Central memory CD8-positive, alpha-beta T cell (primary cell): ENCODE measurements around the gene ARHGAP23.

Source experiments
- ATAC-seq: fragments of 150-1000 bp; cut with Tn5 transposase; replicated peaks from 2 replicates; pipeline ENCODE4 v1.10.0; 2022; ENCODE audit warnings: mild to moderate bottlenecking, moderate FRiP score, moderate number of reproducible peaks; ENCODE audit not compliant: poor library complexity, severe bottlenecking; ENCODE audit errors: extremely low read depth
- DNase-seq, 2 donors: peaks; one replicate each; pipeline ENCODE4 v3.0.0; 2021; ENCODE audit warnings: low spot score in 2 of 2
- H3K27ac Mint-ChIP-seq: one replicate; pipeline ENCODE4 v1.8.0; 2022; ENCODE audit warnings: low read depth, mild to moderate bottlenecking, moderate library complexity, mixed read lengths
- H3K27me3 Mint-ChIP-seq: one replicate; pipeline ENCODE4 v1.8.0; 2022; ENCODE audit warnings: mixed read lengths
- H3K36me3 Mint-ChIP-seq: one replicate; pipeline ENCODE4 v1.8.0; 2022; ENCODE audit warnings: mild to moderate bottlenecking, moderate library complexity, mixed read lengths; ENCODE audit not compliant: insufficient read depth
- H3K4me1 Mint-ChIP-seq: one replicate; pipeline ENCODE4 v1.8.0; 2022; ENCODE audit warnings: mixed read lengths
- H3K4me3 Mint-ChIP-seq: one replicate; pipeline ENCODE4 v1.8.0; 2022; ENCODE audit warnings: mild to moderate bottlenecking, moderate library complexity, mixed read lengths
- H3K9me3 Mint-ChIP-seq: one replicate; pipeline ENCODE4 v1.8.0; 2022; ENCODE audit warnings: mixed read lengths

ARHGAP23 gene

DNA sequence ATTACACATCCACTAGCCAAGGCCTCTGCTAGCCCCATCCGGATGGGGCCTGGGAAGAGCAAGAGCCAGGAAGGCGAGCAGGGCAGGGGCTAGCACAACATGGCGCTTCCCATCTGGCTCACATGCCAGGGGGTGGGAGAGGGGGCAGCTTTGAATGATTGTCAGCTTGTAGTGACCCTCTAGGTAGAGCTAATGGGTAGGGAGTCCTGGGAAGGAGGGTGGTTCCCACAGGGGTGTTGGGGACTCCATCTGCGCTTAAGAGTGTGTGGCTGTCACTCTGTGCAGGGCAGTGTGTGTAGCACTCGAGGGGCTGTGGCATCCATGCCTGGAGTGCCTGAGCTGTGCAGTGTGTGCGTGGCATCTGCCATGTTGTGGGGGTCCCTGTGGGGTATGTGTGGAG lies 24.5 kb downstream of the ARHGAP23 start:
- H3K27me3 Mint-ChIP-seq, result peaks cover 72% of the 10 kb centered on the region
- H3K4me1 Mint-ChIP-seq, result peaks cover 19% of the 10 kb centered on the region
- peaks cover 5% of the 10 kb centered on the region for H3K36me3 Mint-ChIP-seq
- H3K9me3 Mint-ChIP-seq, result no peaks in the 10 kb centered on the region
- H3K4me3 Mint-ChIP-seq, result peak overlapping the region; percentile 62
- DNase-seq (no peak), ATAC-seq (no peak)
- no peak overlapping the region for H3K27ac Mint-ChIP-seq

DNA sequence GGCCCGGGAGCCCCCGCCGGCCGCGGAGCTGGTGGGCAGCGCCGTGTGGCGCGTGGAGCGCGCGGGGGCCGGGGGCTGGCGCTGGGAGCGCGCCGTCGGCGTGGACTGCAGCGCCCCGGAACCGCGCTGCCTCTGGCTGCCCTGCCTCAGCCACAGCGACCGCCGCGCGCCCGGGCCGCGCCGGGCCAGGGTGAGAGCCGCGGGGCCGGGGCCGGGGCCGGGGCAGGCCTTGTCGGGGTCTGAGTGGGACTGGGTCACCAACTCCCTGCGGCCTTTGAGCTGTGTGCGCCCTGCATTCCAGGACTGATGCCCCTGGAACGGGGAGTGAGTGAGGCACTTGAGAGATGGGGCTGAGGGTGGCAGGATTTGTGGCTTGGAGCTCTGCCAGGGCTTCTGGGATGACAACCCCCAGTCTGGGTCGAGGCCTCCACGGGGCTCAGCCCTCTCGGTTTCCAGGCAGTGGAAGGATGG lies 25.7 kb downstream of the ARHGAP23 start:
- H3K9me3 Mint-ChIP-seq, result no peaks in the 10 kb centered on the region
- ATAC-seq (no peak), DNase-seq (no peak)
- H3K27ac Mint-ChIP-seq, result no peak overlapping the region
- peaks cover 5% of the 10 kb centered on the region for H3K36me3 Mint-ChIP-seq
- peaks cover 71% of the 10 kb centered on the region for H3K27me3 Mint-ChIP-seq
- peaks cover 19% of the 10 kb centered on the region for H3K4me1 Mint-ChIP-seq
- H3K4me3 Mint-ChIP-seq, result no peak overlapping the region

GRCh38 chr17:38454532-38454931 lies 26.3 kb downstream of the ARHGAP23 start:
- ATAC-seq (no peak), DNase-seq (no peak)
- Mint-ChIP-seq H3K9me3 (no peaks in the 10 kb centered on the region), H3K4me1 (peaks cover 19% of the 10 kb centered on the region), H3K4me3 (no peak overlapping the region), H3K27ac (no peak overlapping the region), H3K27me3 (peaks cover 66% of the 10 kb centered on the region), H3K36me3 (peaks cover 5% of the 10 kb centered on the region)

DNA sequence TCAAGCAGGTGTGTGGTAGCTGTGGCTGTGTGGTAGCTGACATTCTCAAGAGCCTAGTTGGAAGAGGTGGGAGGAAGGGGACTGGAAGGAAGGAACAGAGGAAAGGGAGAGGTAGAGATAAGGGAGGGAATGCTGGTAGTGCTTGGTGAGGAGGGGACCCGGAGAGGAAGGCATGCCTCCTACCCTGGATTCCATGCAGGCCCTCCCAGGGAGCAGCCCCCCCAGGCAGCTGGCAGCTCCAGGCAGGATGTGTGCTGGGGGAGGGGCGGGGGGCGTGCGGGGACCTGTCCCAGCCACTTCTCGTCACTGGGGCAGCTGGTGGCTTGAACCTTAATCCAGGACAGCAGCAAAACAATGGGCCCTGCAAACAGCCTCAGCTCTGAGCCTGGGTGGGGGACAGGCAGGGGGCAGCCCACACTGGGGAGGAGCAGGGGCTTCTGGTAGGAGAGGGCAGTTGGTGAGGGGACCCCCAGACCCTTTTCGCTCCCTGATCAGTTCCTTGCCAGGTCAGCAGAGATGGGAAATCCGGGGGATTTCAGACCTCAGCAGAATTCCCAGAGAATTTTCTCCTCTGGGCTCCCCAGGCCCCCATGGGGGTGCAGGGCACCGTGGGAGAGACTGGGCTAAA lies 27.1 kb downstream of the ARHGAP23 start:
- H3K27me3 Mint-ChIP-seq, result peaks cover 57% of the 10 kb centered on the region
- H3K4me3 Mint-ChIP-seq, result no peak overlapping the region
- ATAC-seq (no peak), DNase-seq (no peak)
- peaks cover 19% of the 10 kb centered on the region for H3K4me1 Mint-ChIP-seq
- peaks cover 5% of the 10 kb centered on the region for H3K36me3 Mint-ChIP-seq
- H3K27ac Mint-ChIP-seq, result no peak overlapping the region
- H3K9me3 Mint-ChIP-seq, result no peaks in the 10 kb centered on the region

GRCh38 chr17:38456031-38456815 lies 28.0 kb downstream of the ARHGAP23 start:
- Mint-ChIP-seq H3K4me3 (no peak overlapping the region), H3K27me3 (peaks cover 49% of the 10 kb centered on the region), H3K9me3 (no peaks in the 10 kb centered on the region), H3K27ac (no peak overlapping the region), H3K36me3 (peaks cover 5% of the 10 kb centered on the region), H3K4me1 (peaks cover 19% of the 10 kb centered on the region)
- ATAC-seq, result no peak
- DNase-seq, result no peak

- Mint-ChIP-seq H3K36me3 (peaks cover 3% of the 10 kb centered on the region), H3K27ac (no peak overlapping the region), H3K4me1 (peaks cover 13% of the 10 kb centered on the region), H3K9me3 (no peaks in the 10 kb centered on the region), H3K27me3 (peaks cover 34% of the 10 kb centered on the region), H3K4me3 (no peak overlapping the region)
- DNase-seq (no peak), ATAC-seq (no peak)
These were observed 29.5 kb downstream of the ARHGAP23 start for GRCh38 chr17:38457577-38458371.

DNA sequence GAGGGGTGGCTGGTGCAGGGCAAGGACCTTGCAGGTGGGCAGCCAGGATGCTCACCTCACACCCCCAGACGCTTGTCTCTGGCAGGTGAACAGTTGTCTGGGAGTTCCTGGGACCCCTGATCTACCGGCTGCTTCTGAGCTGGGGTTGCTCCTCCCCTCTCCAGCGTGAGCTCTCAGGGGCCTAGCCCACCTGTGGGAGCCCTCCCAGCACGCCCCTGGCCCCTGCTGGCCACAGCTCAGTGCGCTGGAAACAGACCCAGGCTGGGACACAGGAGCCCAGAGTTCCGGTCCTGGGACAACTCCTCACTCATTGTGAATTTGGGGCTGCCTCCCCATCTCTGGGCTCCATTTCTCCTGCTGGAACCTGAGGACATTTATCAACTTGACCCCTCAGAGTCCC lies 30.3 kb downstream of the ARHGAP23 start:
- no peaks in the 10 kb centered on the region for H3K9me3 Mint-ChIP-seq
- H3K36me3 Mint-ChIP-seq, result no peaks in the 10 kb centered on the region
- peaks cover 26% of the 10 kb centered on the region for H3K27me3 Mint-ChIP-seq
- ATAC-seq (no peak), DNase-seq (no peak)
- H3K27ac Mint-ChIP-seq, result no peak overlapping the region
- no peak overlapping the region for H3K4me3 Mint-ChIP-seq
- peaks cover 6% of the 10 kb centered on the region for H3K4me1 Mint-ChIP-seq

DNA sequence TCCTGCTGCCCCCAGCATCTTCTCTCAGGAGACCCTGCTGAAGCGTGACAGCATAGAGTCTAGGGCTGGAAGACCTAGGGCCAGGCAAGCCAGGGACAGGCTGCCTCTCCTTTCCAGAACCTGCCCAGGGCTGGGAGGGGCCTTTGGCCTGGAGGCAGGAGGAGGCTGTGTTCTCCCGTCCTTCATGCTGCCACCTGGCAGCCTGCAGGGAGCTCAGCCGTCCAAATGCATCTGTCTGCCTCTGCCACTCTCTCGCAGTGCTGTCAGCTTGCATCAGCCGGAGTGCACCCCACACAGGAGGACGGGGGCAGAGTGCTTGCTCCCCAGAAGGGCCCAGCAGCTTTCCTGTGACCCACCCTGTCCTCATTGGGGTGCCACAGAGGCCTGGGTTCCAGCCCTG lies 31.3 kb downstream of the ARHGAP23 start:
- peaks cover 6% of the 10 kb centered on the region for H3K4me1 Mint-ChIP-seq
- H3K27me3 Mint-ChIP-seq, result peaks cover 19% of the 10 kb centered on the region
- ATAC-seq, result no peak

GRCh38 chr17:38460082-38460715 lies 31.9 kb downstream of the ARHGAP23 start:
- no peak overlapping the region for H3K27ac Mint-ChIP-seq
- no peaks in the 10 kb centered on the region for H3K36me3 Mint-ChIP-seq

More for the DNA sequence above, 31.3 kb downstream of the ARHGAP23 start:
- H3K36me3 Mint-ChIP-seq, result no peaks in the 10 kb centered on the region
- H3K9me3 Mint-ChIP-seq, result no peaks in the 10 kb centered on the region
- no peak overlapping the region for H3K27ac Mint-ChIP-seq
- H3K4me3 Mint-ChIP-seq, result no peak overlapping the region
- DNase-seq, result no peak

DNA sequence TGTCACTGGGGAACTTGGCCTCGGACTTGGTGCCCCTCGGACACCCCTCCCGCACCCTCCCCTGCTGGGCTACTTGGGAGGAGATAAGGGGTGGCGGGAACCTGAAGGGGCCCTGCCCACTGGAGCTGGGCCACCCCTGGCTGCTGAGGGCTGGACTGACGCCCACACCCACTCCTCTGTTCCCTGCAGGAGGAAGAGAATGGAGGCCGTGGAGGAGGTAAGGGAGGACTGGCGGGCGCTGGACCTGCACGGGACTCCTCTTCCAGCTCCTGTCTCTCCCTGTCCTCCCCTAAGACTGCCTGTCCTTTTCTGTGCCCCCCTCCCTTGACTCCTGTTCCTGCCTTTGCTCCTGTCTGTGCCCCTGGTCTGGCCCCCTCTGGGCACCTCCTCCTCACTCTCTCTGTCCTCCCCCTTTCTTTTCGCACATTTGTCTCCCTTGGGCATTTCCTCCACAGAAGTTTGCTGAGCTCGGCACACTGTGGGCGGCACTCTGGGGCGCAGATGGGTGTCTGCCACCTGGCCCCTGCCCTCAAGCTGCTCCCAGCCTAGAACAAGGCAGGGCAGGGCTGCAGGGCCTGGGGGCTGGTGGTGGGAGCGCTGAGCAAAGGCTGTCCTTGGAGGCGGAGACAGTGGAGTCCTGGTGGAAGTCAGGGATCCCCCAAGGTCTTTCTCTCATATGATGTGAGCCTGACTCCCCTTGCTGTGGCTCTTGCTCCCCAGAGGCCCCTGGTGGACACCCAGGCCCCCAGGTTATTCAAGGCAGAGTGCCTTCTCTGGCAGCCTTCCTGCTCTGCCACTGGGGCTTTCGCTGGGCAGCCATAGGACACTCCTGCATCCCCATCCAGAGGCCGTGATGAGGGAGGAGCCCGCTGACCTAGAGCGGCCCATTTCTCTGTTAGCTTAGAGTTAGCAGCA lies 32.7 kb downstream of the ARHGAP23 start:
- ATAC-seq, result no peak
- DNase-seq, result no peak
- Mint-ChIP-seq H3K9me3 (no peaks in the 10 kb centered on the region), H3K27ac (no peak overlapping the region), H3K4me1 (no peaks in the 10 kb centered on the region), H3K4me3 (no peak overlapping the region), H3K36me3 (no peaks in the 10 kb centered on the region), H3K27me3 (peaks cover 9% of the 10 kb centered on the region)

More at GRCh38 chr17:38460082-38460715, 31.9 kb downstream of the ARHGAP23 start:
- ATAC-seq (no peak), DNase-seq (no peak)
- no peak overlapping the region for H3K4me3 Mint-ChIP-seq
- H3K9me3 Mint-ChIP-seq, result no peaks in the 10 kb centered on the region
- peaks cover 13% of the 10 kb centered on the region for H3K27me3 Mint-ChIP-seq
- peaks cover 1% of the 10 kb centered on the region for H3K4me1 Mint-ChIP-seq

DNA sequence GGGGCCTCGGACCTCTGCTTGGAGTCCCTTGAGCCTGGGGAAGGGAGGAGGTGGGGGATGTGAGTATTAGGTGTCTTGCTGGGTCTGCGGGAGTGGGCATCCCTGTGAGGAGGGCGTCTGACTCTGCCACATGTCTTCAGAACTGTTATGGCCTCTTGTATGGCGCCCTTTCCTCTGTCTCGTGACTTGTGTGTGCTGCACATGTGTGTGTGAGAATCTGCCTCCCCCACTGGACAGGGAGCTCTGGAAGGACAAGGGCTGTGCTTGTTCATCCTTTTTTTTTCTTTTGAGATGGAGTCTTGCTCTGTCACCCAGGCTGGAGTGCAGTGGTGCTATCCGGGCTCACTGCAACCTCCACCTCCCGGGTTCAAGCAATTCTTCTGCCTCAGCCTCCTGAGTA lies 33.4 kb downstream of the ARHGAP23 start:
- ATAC-seq (no peak), DNase-seq (no peak)
- no peak overlapping the region for H3K4me3 Mint-ChIP-seq
- H3K9me3 Mint-ChIP-seq, result no peaks in the 10 kb centered on the region
- H3K4me1 Mint-ChIP-seq, result no peaks in the 10 kb centered on the region
- no peaks in the 10 kb centered on the region for H3K36me3 Mint-ChIP-seq
- H3K27me3 Mint-ChIP-seq, result peaks cover 9% of the 10 kb centered on the region
- no peak overlapping the region for H3K27ac Mint-ChIP-seq
